Brain pericyte (primary cell): Measurements from ENCODE around the gene CYP27C1.

Experiments used
- DNase-seq: peaks from one replicate; pipeline ENCODE4 v3.0.0-alpha.2; 2012; ENCODE audit warnings: low read depth, low spot score

Gene CYP27C1

DNA sequence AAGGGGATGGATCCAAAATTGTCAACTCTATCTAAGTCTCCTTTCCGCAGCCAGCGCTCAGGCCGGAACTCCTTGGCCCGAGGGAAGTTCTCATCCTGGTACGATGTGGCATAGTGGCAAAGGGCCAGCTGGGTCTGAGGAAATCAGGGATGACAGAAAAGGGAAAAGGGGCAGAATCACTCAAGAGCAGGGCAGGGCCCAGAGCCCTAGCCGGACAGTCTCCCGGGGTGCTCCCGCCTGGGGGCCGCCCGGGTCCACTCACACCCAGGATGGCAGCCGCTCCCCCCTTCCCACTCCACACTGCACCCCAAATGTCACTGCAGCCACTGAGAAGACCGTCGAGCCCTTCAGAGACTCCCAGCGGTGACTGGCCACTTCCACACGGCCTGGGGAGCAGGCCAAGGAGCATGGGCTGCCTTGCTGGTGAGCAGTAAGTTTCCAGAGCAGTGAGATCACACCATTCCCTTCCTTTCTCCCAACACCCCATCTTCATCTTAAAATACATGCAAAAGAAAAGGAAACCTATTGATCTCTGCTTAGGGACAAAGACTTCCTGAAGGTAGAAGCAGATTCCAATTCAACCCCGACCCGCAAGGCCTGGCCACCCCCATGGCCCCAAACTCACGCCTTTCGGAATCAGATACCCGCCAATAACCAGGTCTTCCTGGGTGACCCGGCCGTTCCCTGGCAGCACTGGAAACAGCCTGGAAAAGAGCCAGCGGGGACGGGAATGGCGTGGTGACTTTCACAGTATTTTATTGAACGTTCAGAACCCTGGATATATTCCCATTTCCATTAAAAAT is 26.7 kb downstream of the CYP27C1 start:
- no peak for DNase-seq

- DNase-seq = no peak
These were observed 28.5 kb downstream of the CYP27C1 start for GRCh38 chr2:127191331-127192219.

DNA sequence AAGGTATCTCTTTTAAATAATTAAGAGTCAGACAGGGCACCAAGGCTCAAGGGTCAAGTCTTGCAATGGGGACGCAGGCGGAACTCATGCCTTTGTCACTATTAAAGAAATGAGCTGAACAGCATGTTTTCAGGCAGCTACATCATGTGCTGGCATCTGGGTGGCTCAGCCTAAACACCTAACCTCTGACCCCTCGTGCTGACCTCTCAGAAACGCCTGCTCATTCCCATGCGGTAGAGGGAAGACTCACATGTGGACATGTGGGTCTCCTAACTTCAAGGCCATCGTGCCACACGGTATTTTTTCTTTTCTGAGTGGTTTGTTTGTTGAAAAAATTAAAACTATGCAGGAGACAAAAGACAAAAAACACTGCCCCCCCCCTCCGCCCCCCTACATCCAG is 31.3 kb downstream of the CYP27C1 start:
- no peak for DNase-seq

- no peak for DNase-seq
These were observed 32.3 kb downstream of the CYP27C1 start for GRCh38 chr2:127187831-127188230.

DNA sequence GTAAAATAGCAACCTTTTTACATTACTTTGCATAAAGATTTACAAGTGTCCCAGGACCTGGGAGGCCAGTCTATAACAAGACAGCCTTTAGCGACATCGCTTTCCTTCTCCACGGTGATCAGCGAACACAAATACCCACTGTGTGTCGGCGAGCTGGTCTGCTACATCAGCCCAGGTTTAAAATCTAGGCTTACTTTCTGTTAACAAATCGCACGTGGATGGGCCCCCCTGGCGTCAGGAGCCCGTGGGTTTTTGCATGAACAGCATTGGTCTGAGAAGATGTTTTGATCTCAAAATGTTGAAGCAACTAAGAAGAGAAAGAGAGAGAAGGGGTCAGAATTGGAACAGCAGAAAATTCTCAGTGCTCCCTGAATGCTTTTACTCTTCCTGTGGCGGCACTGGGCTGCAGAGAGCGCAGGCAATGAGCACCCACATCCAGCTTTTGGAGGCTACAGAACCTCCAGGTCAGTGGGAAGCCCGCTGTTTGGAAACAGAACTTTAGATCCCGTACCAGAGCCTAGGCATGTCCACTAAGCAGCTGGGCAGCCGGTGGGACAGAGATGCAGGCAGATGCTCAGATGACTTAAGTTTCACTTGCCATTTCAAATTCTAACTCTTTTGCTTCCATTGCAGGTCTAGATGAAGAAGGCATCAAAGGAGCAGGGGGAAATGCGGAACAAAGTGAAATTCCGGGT is 32.9 kb downstream of the CYP27C1 start:
- no peak for DNase-seq

- no peak for DNase-seq
These were observed 34.4 kb downstream of the CYP27C1 start for GRCh38 chr2:127185705-127186104.

- DNase-seq = no peak
These were observed 35.0 kb downstream of the CYP27C1 start for GRCh38 chr2:127185093-127185492.

DNA sequence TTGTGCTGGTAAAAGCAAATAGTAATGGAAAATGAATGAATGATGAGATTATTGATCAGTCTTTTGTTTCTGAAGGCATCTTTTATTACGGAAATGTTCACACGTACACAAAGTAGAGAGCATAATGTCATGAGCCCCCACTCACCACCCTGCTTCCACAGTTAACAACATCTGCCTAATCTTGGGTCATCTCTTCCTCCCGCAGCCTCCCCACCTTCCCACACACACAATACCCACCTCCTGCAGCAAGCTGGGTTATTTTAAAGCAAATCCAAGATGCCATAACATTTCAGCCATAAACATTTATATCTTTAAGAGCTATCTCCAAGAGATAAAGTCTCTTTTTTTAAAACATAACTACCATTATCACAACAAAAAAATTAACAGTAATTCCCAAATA is 36.3 kb downstream of the CYP27C1 start:
- no peak for DNase-seq

GRCh38 chr2:127182626-127183458 is 37.3 kb downstream of the CYP27C1 start:
- no peak for DNase-seq

DNA sequence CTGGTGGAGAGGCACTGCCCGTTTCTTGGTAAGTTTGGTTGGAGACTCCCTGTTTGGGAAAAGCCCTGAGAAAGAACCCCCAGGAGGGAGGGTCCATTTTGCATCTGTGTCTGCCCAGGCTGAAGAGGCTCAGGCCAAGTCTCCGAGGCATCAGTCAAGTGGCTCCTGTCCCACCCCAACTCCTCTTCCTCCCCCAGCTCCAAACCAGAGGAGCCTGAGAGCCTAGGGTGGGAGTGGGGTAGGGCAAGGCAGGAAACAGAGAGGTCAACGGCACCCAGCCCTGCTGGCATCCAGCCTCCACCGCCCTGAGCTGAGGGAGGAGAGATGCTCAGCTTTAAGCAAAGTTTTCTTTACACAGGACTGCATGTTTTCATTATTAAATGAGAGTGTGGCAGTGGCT is 38.2 kb downstream of the CYP27C1 start:
- DNase-seq = no peak

- no peak for DNase-seq
These were observed 40.3 kb downstream of the CYP27C1 start for GRCh38 chr2:127179766-127180165.

GRCh38 chr2:127177617-127178263 is 42.4 kb downstream of the CYP27C1 start:
- DNase-seq = no peak

DNA sequence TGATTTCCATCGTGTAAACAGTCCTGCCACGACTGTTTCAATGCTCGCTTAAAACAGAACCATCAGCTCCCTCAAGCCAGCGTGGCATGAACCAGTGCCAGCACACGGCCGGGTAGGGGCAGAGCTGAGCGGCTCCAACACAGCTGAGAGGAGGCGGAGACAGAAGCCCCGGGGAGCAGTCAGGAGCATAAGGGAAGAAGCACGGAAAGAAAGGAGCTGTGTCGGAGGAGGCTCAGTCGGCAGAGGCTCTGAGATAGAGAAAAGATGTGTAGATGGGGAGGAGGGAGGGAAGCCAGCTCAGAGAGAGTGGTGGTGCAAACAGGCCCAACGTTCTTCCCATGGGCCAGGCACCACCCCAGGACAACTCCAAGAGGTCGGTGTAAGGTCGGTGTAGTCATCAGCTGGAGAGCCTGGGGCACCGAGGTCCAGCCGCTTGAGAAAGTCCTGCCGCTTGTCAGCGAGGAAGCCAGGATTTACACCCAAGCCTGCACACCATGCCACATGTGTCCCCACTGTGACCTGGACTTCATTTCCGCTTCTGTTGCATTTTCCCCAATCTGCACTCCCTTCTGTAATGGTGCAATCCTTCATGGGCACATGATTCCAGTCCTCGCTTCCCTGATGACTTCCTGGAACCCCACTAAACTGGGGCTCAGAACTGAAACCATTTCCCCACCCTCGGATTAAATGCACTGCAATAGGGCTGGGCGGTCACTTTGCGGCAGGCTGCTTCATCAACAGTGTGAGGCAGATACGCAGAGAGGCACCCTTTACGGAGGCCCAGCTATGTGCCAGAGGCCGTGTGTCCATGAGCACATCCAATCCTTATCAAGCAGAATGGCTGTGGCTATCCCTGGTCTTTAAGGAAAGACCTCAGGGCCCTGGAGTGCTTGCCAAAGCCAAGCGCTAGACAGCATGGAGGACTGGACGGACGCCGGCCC is 43.5 kb downstream of the CYP27C1 start:
- no peak for DNase-seq

DNA sequence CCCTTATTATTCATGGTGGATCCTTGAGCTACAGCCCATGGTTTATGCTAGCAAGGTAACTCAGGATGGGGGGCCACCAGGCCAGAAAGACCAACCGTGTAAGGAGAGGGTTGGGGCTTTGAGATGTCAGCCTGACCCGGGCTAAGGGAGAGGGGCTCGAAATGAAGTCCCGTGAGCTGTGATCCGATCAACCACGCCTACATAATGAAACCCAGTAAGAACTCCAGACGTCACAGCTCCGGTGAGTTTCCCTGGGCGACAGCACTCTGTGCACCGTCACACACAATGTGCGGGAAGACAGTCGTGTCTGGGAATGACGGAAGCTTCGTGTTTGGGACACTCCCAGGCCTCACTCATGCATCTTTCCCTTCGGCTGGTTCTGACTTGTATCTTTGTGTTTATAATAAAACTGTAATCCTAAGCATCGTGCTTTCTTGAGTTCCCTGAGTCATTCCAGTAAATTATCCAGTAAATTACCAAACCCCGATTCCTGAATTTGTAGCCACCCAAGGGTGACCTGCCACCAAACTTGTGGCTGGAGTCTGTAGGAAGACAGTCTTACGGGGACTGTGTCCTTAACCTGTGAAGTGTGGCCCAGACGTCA is 44.2 kb downstream of the CYP27C1 start:
- DNase-seq = no peak

GRCh38 chr2:127175041-127175721 is 44.9 kb downstream of the CYP27C1 start:
- no peak for DNase-seq

GRCh38 chr2:127174640-127175039 is 45.5 kb downstream of the CYP27C1 start:
- no peak for DNase-seq

DNA sequence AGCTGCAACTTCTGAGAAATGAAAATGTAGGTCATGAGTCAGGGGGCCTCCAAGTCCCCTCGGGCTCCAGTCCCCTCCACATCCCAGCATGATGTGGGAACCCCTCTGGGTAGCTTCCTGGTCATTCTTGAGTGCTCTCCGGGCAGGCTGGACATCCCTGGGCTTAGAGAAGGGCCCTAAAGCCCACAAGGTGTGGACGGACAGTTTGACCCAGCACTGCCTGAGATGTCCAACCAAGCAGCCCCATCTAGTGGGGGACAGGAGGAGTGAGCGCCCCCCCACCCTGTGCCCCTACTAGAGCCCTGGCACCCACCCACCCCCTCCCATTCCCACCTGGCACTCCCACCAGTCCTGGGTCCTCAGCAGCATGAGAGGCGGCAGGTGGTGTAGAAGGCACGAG is 46.0 kb downstream of the CYP27C1 start:
- no peak for DNase-seq

GRCh38 chr2:127173057-127173456 is 47.0 kb downstream of the CYP27C1 start:
- peak; percentile 61 for DNase-seq

- no peak for DNase-seq
These were observed 47.8 kb downstream of the CYP27C1 start for GRCh38 chr2:127172306-127172705.
